HG02852 (cell line): ENCODE results near the gene SLCO3A1.

Experiments
- ATAC-seq: cut with Tn5 transposase; IDR thresholded peaks from one replicate; pipeline ENCODE4 v1.9.1; 2021; ENCODE audit warnings: mild to moderate bottlenecking, moderate library complexity; ENCODE audit not compliant: unreplicated experiment

The SLCO3A1 gene

GRCh38 chr15:91936927-91937326 lies 83.4 kb downstream of the SLCO3A1 start:
- ATAC-seq, result no peak

DNA sequence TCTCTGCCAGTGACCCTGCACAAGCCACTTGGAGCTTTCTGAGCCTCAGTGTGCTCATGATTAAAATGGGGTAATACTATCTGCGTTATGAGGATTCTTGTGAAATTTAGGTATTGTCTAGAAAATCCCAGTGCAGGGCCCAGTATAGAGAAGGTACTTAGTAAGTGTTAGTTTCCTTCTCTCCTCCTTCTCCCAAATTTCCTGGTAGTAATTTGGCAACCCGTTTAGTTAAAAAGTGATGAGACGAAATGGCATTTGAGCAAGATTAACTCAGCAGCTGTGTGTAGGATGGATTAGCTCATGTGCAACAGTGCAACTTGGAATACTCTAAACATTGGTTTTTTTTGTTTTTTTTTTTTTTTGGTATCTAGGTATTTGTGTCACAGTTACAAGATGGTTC lies 84.6 kb downstream of the SLCO3A1 start:
- ATAC-seq, result no peak

- no peak for ATAC-seq
Observed at GRCh38 chr15:91939403-91939831, 85.9 kb downstream of the SLCO3A1 start.

- ATAC-seq, result no peak
Observed at GRCh38 chr15:91940496-91941381, 87.2 kb downstream of the SLCO3A1 start.

GRCh38 chr15:91941871-91942658 lies 88.6 kb downstream of the SLCO3A1 start:
- no peak for ATAC-seq

DNA sequence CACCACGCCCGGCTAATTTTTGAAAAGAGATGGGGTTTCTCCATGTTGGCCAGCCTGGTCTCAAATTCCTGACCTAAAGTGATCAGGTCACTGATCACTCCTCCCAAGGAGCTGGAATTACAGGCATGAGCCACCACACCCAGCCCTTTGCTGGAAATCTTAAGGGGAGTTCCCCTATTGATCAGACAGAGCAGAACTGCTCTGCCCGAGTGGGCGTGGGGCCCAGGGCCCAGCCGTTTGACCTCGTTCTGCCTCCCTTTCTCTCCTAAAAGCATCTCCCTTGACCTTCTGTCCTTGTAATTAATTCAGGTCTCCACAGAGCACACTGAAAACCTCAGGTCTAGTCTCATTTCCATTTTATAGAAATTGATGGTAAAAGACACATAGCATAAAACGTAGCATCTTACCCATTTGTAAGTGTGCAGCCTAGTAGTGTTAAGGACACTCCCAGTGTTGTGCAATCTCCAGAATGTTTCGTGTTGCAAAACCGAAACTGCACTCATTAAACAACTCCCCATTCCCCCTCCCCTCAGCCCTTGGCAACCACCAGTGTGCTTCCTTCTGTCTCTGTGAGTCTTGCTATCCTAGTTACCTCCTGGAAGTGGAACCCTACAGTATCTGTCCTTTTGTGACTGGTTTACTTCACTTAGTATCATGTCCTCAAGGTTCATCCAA lies 89.3 kb downstream of the SLCO3A1 start:
- ATAC-seq, result no peak

GRCh38 chr15:91944331-91944730 lies 90.8 kb downstream of the SLCO3A1 start:
- ATAC-seq, result no peak

DNA sequence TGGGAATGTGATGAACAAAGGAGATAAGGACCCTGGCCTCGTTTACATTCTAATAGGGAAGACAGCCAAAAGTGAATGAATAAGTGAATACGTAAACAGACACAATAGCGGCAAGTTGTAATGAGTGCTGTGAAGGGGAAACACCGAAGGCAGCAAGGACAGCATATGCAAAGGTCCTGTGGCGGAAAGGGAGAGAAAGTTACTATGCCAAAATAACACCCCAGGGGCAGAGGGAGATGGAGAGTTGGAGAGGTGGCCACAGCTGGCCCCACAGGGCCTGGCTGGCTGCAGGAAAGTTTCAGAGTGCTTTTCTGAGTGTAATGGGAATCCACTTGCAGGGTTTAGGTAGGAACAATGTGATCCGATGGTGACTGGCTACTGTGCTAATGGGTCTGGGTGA lies 91.9 kb downstream of the SLCO3A1 start:
- no peak for ATAC-seq

- ATAC-seq, result no peak
Observed at GRCh38 chr15:91946075-91946474, 92.6 kb downstream of the SLCO3A1 start.

DNA sequence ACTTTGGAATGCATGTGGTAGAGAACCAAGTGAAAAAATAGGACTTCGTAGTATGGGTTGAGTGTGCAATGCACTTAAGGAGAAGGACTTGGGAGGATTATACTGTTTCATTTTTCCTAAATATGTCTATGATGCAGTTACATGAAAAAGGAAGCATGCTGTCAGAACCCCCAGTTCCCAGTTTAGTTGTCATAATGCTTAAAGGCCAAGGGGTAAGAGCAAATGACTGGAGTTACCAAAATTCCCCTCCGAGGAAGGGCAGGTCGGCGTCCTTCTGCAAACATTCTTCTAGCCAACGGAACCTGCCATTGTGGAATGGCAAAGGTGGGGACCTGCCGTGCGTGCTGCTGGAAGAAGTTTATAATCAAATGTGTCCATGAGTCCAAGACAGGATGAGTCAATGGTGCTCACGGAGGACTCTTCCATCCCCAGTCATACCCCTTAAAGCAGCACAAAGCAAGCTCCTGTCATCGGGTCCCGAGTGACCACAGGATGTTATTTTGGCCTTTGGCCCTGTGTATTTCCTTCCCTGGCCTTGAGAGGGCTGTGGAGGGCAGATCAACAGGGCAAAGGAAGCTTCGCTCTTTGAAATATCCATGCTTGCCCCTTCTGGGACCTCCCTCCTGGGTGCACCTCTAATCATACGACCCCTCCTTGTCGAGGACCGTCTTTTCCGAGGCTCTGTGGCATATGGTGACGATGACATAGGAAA lies 93.2 kb downstream of the SLCO3A1 start:
- ATAC-seq, result no peak

DNA sequence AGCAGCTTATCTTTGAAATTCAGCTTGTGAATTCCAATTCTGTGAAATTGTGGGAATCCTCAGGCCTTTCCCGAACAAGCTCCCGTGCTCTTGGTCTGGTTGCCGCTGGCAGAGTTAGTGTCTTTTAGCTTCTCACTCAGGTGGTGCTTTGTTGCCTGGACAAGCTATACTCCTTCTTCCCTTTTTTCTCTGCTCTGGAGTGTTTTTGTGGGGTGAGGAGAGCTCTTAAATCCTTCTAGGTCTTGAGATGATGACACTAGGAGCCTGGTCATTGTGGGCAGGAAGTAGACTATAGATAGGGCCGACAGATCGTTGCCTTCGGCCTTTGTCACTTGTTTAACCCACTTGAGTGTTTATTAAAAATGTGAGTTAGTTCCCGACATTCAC lies 93.8 kb downstream of the SLCO3A1 start:
- ATAC-seq, result no peak

DNA sequence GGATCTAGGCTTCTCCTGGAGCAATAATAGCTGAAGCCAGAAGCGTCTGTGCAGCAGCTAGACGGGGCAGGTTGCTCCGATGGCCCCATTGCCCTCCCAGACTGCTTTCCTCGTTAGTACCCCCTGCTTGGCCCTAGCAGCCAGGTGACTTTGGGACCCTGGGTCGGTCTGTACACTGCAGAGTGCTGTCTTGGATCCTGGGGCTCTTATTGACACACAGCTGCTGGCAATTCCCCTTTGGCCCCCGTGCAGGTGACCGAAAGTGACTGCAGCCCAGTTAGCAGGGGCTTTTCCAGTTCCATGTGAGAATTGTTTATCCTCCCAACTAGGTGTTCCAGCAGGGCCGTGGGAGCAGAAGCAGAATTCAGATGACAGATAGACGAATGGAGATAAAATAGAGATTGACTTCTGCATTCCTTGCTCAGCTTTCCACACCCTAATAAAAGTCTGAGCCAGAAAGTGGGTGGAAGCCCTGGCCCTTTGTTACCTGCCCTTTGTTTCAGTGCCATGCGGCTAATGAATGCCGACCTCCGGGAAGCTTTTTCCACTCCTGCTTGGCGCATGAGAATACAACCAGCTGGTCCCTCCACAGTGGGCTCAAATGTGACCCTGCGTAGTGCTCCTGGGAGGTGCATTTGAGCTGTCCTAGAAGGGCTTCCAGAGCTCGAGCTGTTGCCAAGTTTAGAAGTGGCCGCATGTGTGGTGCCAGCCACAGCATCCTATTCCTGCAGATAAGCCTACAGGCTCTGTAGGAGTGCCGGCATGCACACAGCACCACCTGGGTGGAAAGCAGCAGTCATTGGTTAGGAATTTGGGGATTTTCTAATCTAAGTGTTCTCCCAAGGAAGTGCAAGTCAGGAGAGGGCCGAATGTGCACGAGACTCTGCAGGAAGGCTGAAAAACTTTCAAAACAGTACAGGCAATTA lies 94.4 kb downstream of the SLCO3A1 start:
- no peak for ATAC-seq

GRCh38 chr15:91949361-91949760 lies 95.9 kb downstream of the SLCO3A1 start:
- ATAC-seq, result no peak

DNA sequence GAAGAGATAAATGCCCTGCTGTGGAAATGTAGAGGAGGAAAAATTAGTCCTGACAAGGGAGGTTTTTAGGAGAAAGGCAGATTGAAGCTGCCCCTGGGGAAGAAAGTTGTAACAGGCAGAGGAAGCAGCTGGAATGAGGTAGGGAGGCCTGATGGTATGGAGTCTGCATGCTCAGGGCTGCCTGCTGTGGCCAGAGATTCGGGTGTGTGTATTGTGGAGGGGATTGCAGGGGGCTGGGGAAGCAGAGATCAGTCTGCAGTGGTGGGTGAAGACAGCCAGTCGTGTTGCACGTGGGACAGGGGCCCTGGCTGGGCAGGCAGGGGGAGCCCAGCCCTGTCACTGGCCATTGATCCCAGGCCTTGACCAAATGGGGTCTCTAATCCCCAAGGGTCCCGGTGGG lies 96.5 kb downstream of the SLCO3A1 start:
- ATAC-seq, result no peak

DNA sequence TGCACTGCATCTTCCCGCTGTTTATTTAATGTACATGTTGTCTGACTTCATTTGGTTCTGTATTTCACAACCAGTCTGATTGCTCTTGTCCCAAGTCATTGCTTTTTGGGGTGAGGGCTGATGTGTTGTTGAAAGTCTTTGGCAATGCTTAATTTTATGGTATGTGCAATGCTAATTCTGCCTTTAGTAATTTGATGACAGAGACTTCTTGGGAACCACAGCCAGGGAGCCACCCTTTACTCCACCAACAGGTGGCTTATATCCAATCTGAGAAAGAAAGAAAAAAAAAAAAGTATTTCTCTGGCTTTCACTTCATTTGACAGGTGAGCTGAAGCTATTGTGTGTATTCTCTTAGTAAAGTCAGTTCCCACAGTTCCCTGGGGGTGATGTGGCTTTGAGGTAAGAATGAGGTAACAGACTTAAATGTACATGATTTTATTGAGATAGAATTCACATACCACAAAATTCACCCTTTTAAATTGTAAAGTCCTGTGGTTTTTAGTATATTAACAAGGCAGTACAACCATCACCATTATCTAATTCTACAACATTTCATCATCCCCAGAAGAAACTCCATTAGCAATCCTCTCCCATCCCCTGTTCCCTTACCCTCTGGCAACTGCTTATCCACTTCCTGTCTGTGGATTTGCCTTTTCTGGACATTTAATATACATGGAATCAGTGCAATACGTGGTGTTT lies 97.3 kb downstream of the SLCO3A1 start:
- ATAC-seq, result no peak

DNA sequence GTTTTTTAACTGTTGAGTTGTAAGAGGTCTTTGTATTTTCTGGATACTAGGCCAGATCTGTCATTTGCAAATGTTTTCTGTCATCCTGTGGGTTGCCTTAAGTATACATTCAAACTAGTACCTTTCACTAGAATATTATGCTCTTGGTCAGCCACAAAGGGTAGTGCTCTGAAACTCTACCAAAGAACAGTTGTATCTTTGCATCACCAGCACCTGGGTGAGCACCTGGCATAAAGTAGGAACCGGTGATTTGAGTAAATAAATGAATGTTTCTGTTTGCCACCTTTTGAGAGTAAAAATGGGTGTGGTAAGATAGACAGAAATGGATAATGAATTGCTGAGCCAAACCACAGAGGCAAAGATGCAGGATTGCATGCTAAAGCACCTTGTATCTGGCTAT lies 98.7 kb downstream of the SLCO3A1 start:
- no peak for ATAC-seq

DNA sequence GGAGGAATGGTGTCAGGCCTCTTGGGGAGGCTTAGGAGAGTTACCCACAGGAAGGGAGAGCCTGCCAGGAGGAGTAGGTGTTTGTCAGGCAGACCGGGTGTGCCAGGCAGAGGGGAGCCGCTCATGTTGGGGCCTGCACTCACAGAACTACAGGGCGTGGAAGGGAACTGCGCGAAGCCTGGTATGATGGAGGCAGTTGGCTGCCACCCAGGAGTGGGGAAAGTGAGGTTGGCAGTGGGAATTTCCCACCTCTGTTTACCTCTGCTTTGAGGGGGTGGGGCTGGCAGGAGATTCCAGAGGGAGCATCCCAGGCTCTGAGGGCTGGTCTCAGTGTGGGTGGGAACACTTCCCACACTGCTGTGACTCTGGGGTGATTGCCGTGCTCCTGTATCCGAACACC lies 99.9 kb downstream of the SLCO3A1 start:
- no peak for ATAC-seq

DNA sequence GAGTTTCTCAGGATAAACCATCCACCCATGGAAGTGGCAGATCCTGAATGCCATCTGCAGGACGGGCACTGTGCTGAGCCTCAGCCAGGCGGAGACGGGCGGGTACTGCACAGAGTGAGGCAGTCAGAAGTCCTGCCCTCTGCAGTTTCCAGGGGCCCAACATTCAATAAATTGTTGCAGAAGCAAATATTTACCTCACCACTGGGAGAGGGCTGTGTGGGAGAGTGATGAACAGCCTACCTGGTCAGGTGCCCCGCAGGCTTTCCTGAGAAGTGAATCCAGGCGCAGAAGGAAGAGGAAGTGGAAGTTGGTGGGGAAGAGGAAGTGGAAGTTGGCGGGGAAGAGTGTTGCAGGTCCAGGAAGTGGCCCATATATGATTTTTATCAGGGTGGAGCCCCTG lies 100.8 kb downstream of the SLCO3A1 start:
- ATAC-seq, result no peak

GRCh38 chr15:91956026-91956723 lies 102.7 kb downstream of the SLCO3A1 start:
- ATAC-seq, result no peak
